Neural cell (in vitro differentiated cells): ENCODE data around the gene TMBIM6. TPM values are rescaled to one million over a fixed set of nuclear protein-coding genes. Genes with fewer than 3 reads are reported as not detected.

ENCODE experiments used
- H2AFZ ChIP-seq: fragments of 200-600, 300-800 bp; sonication (generic), shearing (Covaris generic); 2 replicates; pipeline ENCODE4 v1.6.0; 2014; ENCODE audit warnings: low read depth, mild to moderate bottlenecking, antibody characterized with exemption, low read length, moderate library complexity
- H3F3A ChIP-seq: fragments of 200-600 bp; shearing (Covaris generic); 2 replicates; pipeline ENCODE4 v1.6.1; 2016; ENCODE audit warnings: mild to moderate bottlenecking, moderate library complexity, mixed read lengths, antibody characterized with exemption, low read length; ENCODE audit not compliant: insufficient read depth, poor library complexity, severe bottlenecking
- H3K27ac ChIP-seq: fragments of 200-600, 300-800 bp; sonication (generic), shearing (Covaris generic); 2 replicates; pipeline ENCODE4 v1.5.1; 2014; ENCODE audit warnings: mild to moderate bottlenecking, low read length, moderate library complexity
- H3K27me3 ChIP-seq: fragments of 300-800, 200-600 bp; sonication (generic), shearing (Covaris generic); 2 replicates; pipeline ENCODE4 v1.6.0; 2014; ENCODE audit warnings: mild to moderate bottlenecking, low read depth, low read length, moderate library complexity; ENCODE audit not compliant: insufficient read depth
- H3K36me3 ChIP-seq: fragments of 300-800, 200-600 bp; sonication (generic), shearing (Covaris generic); 2 replicates; pipeline ENCODE4 v1.5.1; 2014; ENCODE audit warnings: mild to moderate bottlenecking, antibody characterized with exemption, low read length, moderate library complexity; ENCODE audit not compliant: insufficient read depth
- H3K4me2 ChIP-seq: fragments of 300-800, 200-600 bp; sonication (generic), shearing (Covaris generic); 2 replicates; pipeline ENCODE4 v1.6.0; 2014; ENCODE audit warnings: mild to moderate bottlenecking, low read length
- H3K4me3 ChIP-seq: fragments of 300-800, 200-600 bp; sonication (generic), shearing (Covaris generic); 2 replicates; pipeline ENCODE4 v1.5.1; 2014; ENCODE audit warnings: mild to moderate bottlenecking, low read length, moderate library complexity
- H3K79me2 ChIP-seq: fragments of 200-600 bp; shearing (Covaris generic); replicated peaks from 2 replicates; pipeline ENCODE4 v1.6.0; 2014; ENCODE audit warnings: mild to moderate bottlenecking, low read length, moderate library complexity; ENCODE audit not compliant: insufficient read depth
- H3K9ac ChIP-seq: fragments of 300-800, 200-600 bp; sonication (generic), shearing (Covaris generic); 2 replicates; pipeline ENCODE4 v1.6.1; 2016; ENCODE audit warnings: mild to moderate bottlenecking, low read length, mixed read lengths
- H3K9me2 ChIP-seq: fragments of 200-600 bp; shearing (Covaris generic); 2 replicates; pipeline ENCODE4 v1.6.1; 2016; ENCODE audit warnings: mild to moderate bottlenecking, low read length, mixed read lengths; ENCODE audit not compliant: insufficient read depth
- H3K9me3 ChIP-seq: fragments of 200-600, 300-800 bp; sonication (generic), shearing (Covaris generic); 2 replicates; pipeline ENCODE4 v1.6.1; 2016; ENCODE audit warnings: mild to moderate bottlenecking, mixed run types, low read length, moderate library complexity, mixed read lengths
- H4K20me1 ChIP-seq: fragments of 200-600 bp; shearing (Covaris generic); 2 replicates; pipeline ENCODE4 v1.6.1; 2016; ENCODE audit warnings: mild to moderate bottlenecking, mixed run types; ENCODE audit not compliant: insufficient read depth
- EP300 ChIP-seq: fragments of 450-650 bp; conservative IDR thresholded peaks from 2 replicates; pipeline ENCODE4 v1.6.1; 2014; ENCODE audit warnings: antibody characterized with exemption, mild to moderate bottlenecking, moderate library complexity; ENCODE audit not compliant: poor library complexity, severe bottlenecking
- EZH2 ChIP-seq: fragments of 200-600, 300-800 bp; shearing (Covaris generic), sonication (generic); IDR thresholded peaks from 2 replicates; pipeline ENCODE4 v1.6.1; 2014; ENCODE audit warnings: antibody characterized with exemption, low read length, borderline replicate concordance, mild to moderate bottlenecking; ENCODE audit not compliant: insufficient read depth, poor library complexity, severe bottlenecking
- MXI1 ChIP-seq: fragments of 450-650 bp; conservative IDR thresholded peaks from 2 replicates; pipeline ENCODE4 v1.6.1; 2014; ENCODE audit warnings: antibody characterized with exemption, mild to moderate bottlenecking; ENCODE audit not compliant: poor library complexity, severe bottlenecking
- POLR2AphosphoS5 ChIP-seq: IDR thresholded peaks from 2 replicates; pipeline ENCODE4 v1.6.1; 2012
- RAD21 ChIP-seq: fragments of 450-650 bp; conservative IDR thresholded peaks from 2 replicates; pipeline ENCODE4 v1.6.1; 2014; ENCODE audit warnings: antibody characterized with exemption, mild to moderate bottlenecking, moderate library complexity
- SMC3 ChIP-seq: fragments of 450-650 bp; conservative IDR thresholded peaks from 2 replicates; pipeline ENCODE4 v1.6.1; 2014; ENCODE audit warnings: antibody characterized with exemption, mild to moderate bottlenecking, moderate library complexity; ENCODE audit not compliant: poor library complexity
- TAF1 ChIP-seq: IDR thresholded peaks from 2 replicates; pipeline ENCODE4 v1.6.1; 2012; ENCODE audit warnings: low read depth
- polyA minus RNA-seq: library from RNA; depleted of rRNA, polyadenylated mRNA; stranded (reverse); fragments of >200 nt; gene quantifications from 2 replicates; pipeline ENCODE4 v1.2.3, GENCODE V29; 2014
- polyA plus RNA-seq: library from polyadenylated mRNA; depleted of rRNA; stranded (reverse); fragments of >200 nt; gene quantifications from 2 replicates; pipeline ENCODE4 v1.2.3, GENCODE V29; 2014
- TF ChIP-seq, protein P1 (sequence below): fragments of 450-650 bp; IDR thresholded peaks from 2 replicates; pipeline ENCODE4 v1.5.1; 2014; ENCODE audit warnings: antibody characterized with exemption, mild to moderate bottlenecking, moderate library complexity; ENCODE audit not compliant: poor library complexity, severe bottlenecking
- TF ChIP-seq, protein P2 (sequence below): IDR thresholded peaks from 2 replicates; pipeline ENCODE4 v1.6.1; 2012; ENCODE audit warnings: borderline replicate concordance

The TMBIM6 gene, protein sequence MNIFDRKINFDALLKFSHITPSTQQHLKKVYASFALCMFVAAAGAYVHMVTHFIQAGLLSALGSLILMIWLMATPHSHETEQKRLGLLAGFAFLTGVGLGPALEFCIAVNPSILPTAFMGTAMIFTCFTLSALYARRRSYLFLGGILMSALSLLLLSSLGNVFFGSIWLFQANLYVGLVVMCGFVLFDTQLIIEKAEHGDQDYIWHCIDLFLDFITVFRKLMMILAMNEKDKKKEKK
- polyA plus RNA-seq (308 and 318 TPM in 2 replicates), polyA minus RNA-seq (240 and 248 TPM in 2 replicates)

DNA sequence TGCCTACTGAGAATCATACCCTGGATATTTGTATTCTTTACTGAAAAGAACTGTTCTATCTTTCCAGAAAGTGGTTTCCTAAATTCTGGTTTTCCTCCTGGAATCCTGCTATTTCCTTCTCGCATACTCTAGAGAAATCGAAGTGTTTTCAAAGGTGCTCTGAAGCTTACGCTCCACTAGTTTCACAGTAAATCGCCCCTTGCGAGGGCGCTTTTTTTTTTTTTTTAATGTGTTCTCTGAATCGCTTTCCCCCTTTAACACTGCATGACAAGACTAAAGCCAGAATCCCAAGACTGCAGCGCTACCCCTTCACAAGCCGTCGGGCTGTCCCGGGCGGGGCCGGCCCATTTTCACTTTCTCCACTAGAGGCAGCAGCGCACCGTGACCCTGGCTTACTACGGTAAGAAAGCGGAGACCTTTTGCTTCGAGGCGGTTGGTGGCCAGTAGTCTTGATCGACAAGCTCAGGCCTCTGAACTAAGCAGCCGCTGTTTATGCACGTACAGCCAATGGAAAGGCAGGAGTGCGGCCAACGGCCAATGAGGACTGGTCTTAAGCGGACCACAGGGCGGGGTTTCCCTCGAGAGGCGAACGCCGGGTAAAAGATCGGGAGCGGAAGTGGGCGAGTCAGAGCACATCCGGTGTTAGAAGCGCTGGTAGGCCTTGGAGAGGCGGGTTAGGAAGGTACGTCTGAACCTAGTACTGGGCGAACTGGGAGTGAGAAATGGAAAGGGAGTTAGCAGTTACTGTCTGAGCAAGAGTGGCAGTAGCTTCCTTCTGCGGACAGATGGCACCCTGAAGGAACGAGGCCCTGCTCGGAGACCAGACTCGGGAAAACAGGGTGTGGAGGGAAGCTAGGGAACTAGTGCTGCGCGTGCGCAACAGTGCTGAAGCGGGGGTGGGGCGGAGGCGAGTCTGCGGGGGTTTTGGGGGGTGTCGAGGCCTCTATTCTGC lies at the start of gene TMBIM6:
Gene TMBIM6 (plus strand): TSS at position 628 of the 952 bp plus-strand sequence. CDS start 10,937 bp downstream, outside the sequence.
- peak within 1 kb of the TSS; percentile 93 for H3K27ac ChIP-seq
- H3F3A ChIP-seq: peaks cover 2% of the 10 kb centered on the region
- peak within 1 kb of the TSS; percentile 93 for H3K4me2 ChIP-seq
- peak within 1 kb of the TSS; percentile 61 for H2AFZ ChIP-seq
- H3K9me2 ChIP-seq: no peaks in the 10 kb centered on the region
- no peaks in the 10 kb centered on the region for H3K27me3 ChIP-seq
- no peaks in the 10 kb centered on the region for H3K9me3 ChIP-seq
- peak within 1 kb of the TSS; percentile 94 for H3K9ac ChIP-seq
- TF ChIP-seq EZH2: no peak
- peak; percentile 71 for TF ChIP-seq RAD21
- peak; percentile 9 for TF ChIP-seq EP300
- peak; percentile 70 for TF ChIP-seq SMC3
- TF ChIP-seq MXI1: peak; percentile 69
- peak; percentile 96 for TF ChIP-seq TAF1
- TF ChIP-seq, protein P1, sequence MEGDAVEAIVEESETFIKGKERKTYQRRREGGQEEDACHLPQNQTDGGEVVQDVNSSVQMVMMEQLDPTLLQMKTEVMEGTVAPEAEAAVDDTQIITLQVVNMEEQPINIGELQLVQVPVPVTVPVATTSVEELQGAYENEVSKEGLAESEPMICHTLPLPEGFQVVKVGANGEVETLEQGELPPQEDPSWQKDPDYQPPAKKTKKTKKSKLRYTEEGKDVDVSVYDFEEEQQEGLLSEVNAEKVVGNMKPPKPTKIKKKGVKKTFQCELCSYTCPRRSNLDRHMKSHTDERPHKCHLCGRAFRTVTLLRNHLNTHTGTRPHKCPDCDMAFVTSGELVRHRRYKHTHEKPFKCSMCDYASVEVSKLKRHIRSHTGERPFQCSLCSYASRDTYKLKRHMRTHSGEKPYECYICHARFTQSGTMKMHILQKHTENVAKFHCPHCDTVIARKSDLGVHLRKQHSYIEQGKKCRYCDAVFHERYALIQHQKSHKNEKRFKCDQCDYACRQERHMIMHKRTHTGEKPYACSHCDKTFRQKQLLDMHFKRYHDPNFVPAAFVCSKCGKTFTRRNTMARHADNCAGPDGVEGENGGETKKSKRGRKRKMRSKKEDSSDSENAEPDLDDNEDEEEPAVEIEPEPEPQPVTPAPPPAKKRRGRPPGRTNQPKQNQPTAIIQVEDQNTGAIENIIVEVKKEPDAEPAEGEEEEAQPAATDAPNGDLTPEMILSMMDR: peak; percentile 99
- TF ChIP-seq POLR2AphosphoS5: peak; percentile 100
- TF ChIP-seq, protein P2, sequence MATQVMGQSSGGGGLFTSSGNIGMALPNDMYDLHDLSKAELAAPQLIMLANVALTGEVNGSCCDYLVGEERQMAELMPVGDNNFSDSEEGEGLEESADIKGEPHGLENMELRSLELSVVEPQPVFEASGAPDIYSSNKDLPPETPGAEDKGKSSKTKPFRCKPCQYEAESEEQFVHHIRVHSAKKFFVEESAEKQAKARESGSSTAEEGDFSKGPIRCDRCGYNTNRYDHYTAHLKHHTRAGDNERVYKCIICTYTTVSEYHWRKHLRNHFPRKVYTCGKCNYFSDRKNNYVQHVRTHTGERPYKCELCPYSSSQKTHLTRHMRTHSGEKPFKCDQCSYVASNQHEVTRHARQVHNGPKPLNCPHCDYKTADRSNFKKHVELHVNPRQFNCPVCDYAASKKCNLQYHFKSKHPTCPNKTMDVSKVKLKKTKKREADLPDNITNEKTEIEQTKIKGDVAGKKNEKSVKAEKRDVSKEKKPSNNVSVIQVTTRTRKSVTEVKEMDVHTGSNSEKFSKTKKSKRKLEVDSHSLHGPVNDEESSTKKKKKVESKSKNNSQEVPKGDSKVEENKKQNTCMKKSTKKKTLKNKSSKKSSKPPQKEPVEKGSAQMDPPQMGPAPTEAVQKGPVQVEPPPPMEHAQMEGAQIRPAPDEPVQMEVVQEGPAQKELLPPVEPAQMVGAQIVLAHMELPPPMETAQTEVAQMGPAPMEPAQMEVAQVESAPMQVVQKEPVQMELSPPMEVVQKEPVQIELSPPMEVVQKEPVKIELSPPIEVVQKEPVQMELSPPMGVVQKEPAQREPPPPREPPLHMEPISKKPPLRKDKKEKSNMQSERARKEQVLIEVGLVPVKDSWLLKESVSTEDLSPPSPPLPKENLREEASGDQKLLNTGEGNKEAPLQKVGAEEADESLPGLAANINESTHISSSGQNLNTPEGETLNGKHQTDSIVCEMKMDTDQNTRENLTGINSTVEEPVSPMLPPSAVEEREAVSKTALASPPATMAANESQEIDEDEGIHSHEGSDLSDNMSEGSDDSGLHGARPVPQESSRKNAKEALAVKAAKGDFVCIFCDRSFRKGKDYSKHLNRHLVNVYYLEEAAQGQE: peak; percentile 92
- peaks cover 44% of the 10 kb centered on the region for H3K79me2 ChIP-seq
- H3K4me3 ChIP-seq: peak within 1 kb of the TSS; percentile 86
- no peaks in the 10 kb centered on the region for H4K20me1 ChIP-seq
- H3K36me3 ChIP-seq: no peaks in the 10 kb centered on the region

DNA sequence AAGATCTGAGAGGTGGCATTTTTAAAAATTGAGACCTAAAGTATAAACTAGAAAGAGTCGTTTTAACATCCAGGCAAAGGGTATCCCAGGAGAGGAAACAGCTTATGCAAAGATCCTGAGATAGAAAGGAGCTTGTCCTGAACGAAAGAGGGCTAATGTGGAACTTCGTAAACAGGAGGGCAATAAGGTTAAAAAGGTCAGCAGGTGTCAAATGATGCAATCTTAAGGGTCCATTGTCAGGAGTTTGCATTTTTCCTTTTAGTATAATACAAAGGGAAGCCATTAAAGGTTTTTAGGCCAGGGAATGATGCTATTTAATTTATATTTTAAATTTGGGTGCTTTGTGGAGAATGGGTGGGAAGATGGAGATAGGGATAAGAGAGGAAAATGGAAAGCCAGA lies 48.5 kb upstream of the TMBIM6 start:
- Histone ChIP-seq H3K4me2 (no peak overlapping the region), H3K9ac (no peak overlapping the region), H3K27me3 (no peaks in the 10 kb centered on the region), H3F3A (no peaks in the 10 kb centered on the region), H3K36me3 (no peaks in the 10 kb centered on the region), H4K20me1 (no peaks in the 10 kb centered on the region), H3K9me2 (no peaks in the 10 kb centered on the region), H3K27ac (no peak overlapping the region), H2AFZ (no peak overlapping the region), H3K4me3 (no peak overlapping the region), H3K79me2 (no peaks in the 10 kb centered on the region), H3K9me3 (no peaks in the 10 kb centered on the region)
- no peak for TF ChIP-seq SMC3
- no peak for TF ChIP-seq POLR2AphosphoS5
- TF ChIP-seq, protein P1: no peak
- TF ChIP-seq, protein P2: no peak
- TF ChIP-seq TAF1: no peak
- no peak for TF ChIP-seq EZH2
- TF ChIP-seq EP300: no peak
- TF ChIP-seq RAD21: no peak
- no peak for TF ChIP-seq MXI1
